GM23338 (cell line): ENCODE data around the gene L3MBTL4. TPM values are rescaled to one million over a fixed set of nuclear protein-coding genes. Genes with fewer than 3 reads are reported as not detected.
A peak's percentile ranks its signal among the peaks of the same experiment; 100 is the strongest.

Experiments
- ATAC-seq: fragments of 200-7000 bp; cut with Tn5 transposase; 3 replicates; pipeline ENCODE4 v1.9.1; 2020
- DNase-seq: peaks from one replicate; pipeline ENCODE4 v3.0.0-alpha.2; 2015; ENCODE audit warnings: low spot score
- H2AFZ ChIP-seq: fragments of 200-600 bp; sonication (generic); 2 replicates; pipeline ENCODE4 v1.8.0; 2016; ENCODE audit warnings: antibody characterized with exemption, mild to moderate bottlenecking, moderate library complexity
- H3F3A ChIP-seq: fragments of 200-600 bp; sonication (generic); replicated peaks from 2 replicates; pipeline ENCODE4 v1.8.0; 2017; ENCODE audit warnings: antibody characterized with exemption, mixed run types, low read depth
- H3K27ac ChIP-seq: fragments of 200-600 bp; sonication (generic); 2 replicates; pipeline ENCODE4 v1.6.1; 2016; ENCODE audit warnings: low read depth
- H3K27me3 ChIP-seq: fragments of 200-600 bp; sonication (generic); 2 replicates; pipeline ENCODE4 v1.8.0; 2016; ENCODE audit warnings: mild to moderate bottlenecking, mixed run types, moderate library complexity; ENCODE audit not compliant: insufficient read depth
- H3K36me3 ChIP-seq: fragments of 200-600 bp; sonication (generic); 2 replicates; pipeline ENCODE4 v1.8.0; 2016; ENCODE audit warnings: mild to moderate bottlenecking; ENCODE audit not compliant: insufficient read depth
- H3K4me1 ChIP-seq: fragments of 200-600 bp; sonication (generic); 2 replicates; pipeline ENCODE4 v1.8.0; 2016; ENCODE audit warnings: mild to moderate bottlenecking, moderate library complexity; ENCODE audit not compliant: insufficient read depth
- H3K4me2 ChIP-seq: fragments of 200-600 bp; sonication (generic); 2 replicates; pipeline ENCODE4 v1.7.1; 2017; ENCODE audit warnings: mixed run types
- H3K4me3 ChIP-seq: fragments of 200-600 bp; sonication (generic); 2 replicates; pipeline ENCODE4 v1.6.1; 2016; ENCODE audit warnings: mixed run types
- H3K79me2 ChIP-seq: fragments of 200-600 bp; sonication (generic); replicated peaks from 2 replicates; pipeline ENCODE4 v1.8.0; 2017; ENCODE audit warnings: mild to moderate bottlenecking; ENCODE audit not compliant: insufficient read depth
- H3K9me2 ChIP-seq: fragments of 200-600 bp; sonication (generic); 2 replicates; pipeline ENCODE4 v1.8.0; 2017; ENCODE audit not compliant: insufficient read depth
- H4K20me1 ChIP-seq: fragments of 200-600 bp; sonication (generic); replicated peaks from 2 replicates; pipeline ENCODE4 v1.8.0; 2017; ENCODE audit warnings: mild to moderate bottlenecking; ENCODE audit not compliant: insufficient read depth
- H3K27ac Mint-ChIP-seq: 2 replicates; pipeline ENCODE4 v1.8.0; 2020; ENCODE audit warnings: inconsistent platforms, mild to moderate bottlenecking, moderate library complexity, mixed read lengths
- H3K27me3 Mint-ChIP-seq: 3 replicates; pipeline ENCODE4 v1.8.0; 2022; ENCODE audit warnings: low read depth, mild to moderate bottlenecking, moderate library complexity, mixed read lengths, inconsistent platforms; ENCODE audit not compliant: insufficient read depth, poor library complexity
- H3K36me3 Mint-ChIP-seq: 3 replicates; pipeline ENCODE4 v1.8.0; 2021; ENCODE audit warnings: low read depth, mild to moderate bottlenecking, inconsistent platforms, moderate library complexity, mixed read lengths
- H3K4me1 Mint-ChIP-seq: 3 replicates; pipeline ENCODE4 v1.8.0; 2020; ENCODE audit warnings: mild to moderate bottlenecking, inconsistent platforms, mixed read lengths
- H3K4me3 Mint-ChIP-seq: 3 replicates; pipeline ENCODE4 v1.8.0; 2021; ENCODE audit warnings: moderate library complexity, mild to moderate bottlenecking, inconsistent platforms, mixed read lengths
- H3K9me3 Mint-ChIP-seq: 3 replicates; pipeline ENCODE4 v1.8.0; 2020; ENCODE audit warnings: moderate library complexity, mild to moderate bottlenecking, inconsistent platforms, mixed read lengths
- CTCF ChIP-seq, 2 experiments: fragments of 200-600 bp in 1 of 2; sonication (generic) in 1 of 2; conservative IDR thresholded peaks; 2 replicates each; pipeline versions ENCODE4 v1.5.1 to v1.6.1; 2016 to 2017; ENCODE audit warnings: antibody characterized with exemption in 2 of 2, low read depth in 2 of 2, mild to moderate bottlenecking in 2 of 2, moderate library complexity in 1 of 2
- ETS1 ChIP-seq: IDR thresholded peaks from 2 replicates; pipeline ENCODE4 v1.6.1; 2016; ENCODE audit warnings: antibody characterized with exemption
- REST ChIP-seq: IDR thresholded peaks from one replicate; pipeline ENCODE4 v1.6.1; 2018; ENCODE audit warnings: antibody characterized with exemption; ENCODE audit not compliant: unreplicated experiment
- STAT1 ChIP-seq: IDR thresholded peaks from one replicate; pipeline ENCODE4 v1.6.1; 2016; ENCODE audit warnings: antibody characterized with exemption; ENCODE audit not compliant: unreplicated experiment
- ZNF114 ChIP-seq: fragments of 250-450 bp; sonication (Bioruptor Pico); IDR thresholded peaks from 2 replicates; pipeline ENCODE4 v1.5.0; 2020; ENCODE audit warnings: mild to moderate bottlenecking, moderate library complexity
- ZNF331 ChIP-seq: fragments of 250-450 bp; sonication (Bioruptor Pico); IDR thresholded peaks from 2 replicates; pipeline ENCODE4 v1.5.0; 2020; ENCODE audit warnings: low read depth, mild to moderate bottlenecking, moderate library complexity
- ZNF462 ChIP-seq: fragments of 250-450 bp; sonication (Bioruptor Pico); IDR thresholded peaks from 2 replicates; pipeline ENCODE4 v1.5.0; 2020; ENCODE audit warnings: mild to moderate bottlenecking, moderate library complexity
- polyA plus RNA-seq: library from polyadenylated mRNA; unstranded; fragments of >200 nt; fragmentation: Nextera tagmentation; extraction: Ambion mirVana; gene quantifications from 2 replicates; pipeline ENCODE4 v1.2.1, GENCODE V29; 2016
- total RNA-seq: library from RNA; depleted of rRNA; stranded (reverse); fragments of >200 nt; shearing (Covaris generic); gene quantifications from 2 replicates; pipeline ENCODE4 v1.2.3, GENCODE V29; 2014

L3MBTL4 gene
- total and polyA plus RNA-seq, 2 experiments from 2014 or later, result 0.48 to 2.8 TPM

GRCh38 chr18:5973099-5973498 lies 441.6 kb downstream of the L3MBTL4 start:
- Histone ChIP-seq H3F3A (no peaks in the 10 kb centered on the region), H3K4me3 (no peak overlapping the region), H2AFZ (no peak overlapping the region), H3K4me2 (no peak overlapping the region), H3K4me1 (peaks cover 32% of the 10 kb centered on the region), H4K20me1 (no peaks in the 10 kb centered on the region), H3K27ac (no peak overlapping the region), H3K27me3 (no peaks in the 10 kb centered on the region), H3K36me3 (no peaks in the 10 kb centered on the region), H3K9me2 (0 out of 2 replicates have a peak, but pooled peaks cover 5% of the 10 kb centered on the region), H3K79me2 (no peaks in the 10 kb centered on the region)
- Mint-ChIP-seq H3K4me1 (peaks cover 33% of the 10 kb centered on the region), H3K27me3 (peaks cover 4% of the 10 kb centered on the region), H3K4me3 (no peak overlapping the region), H3K27ac (no peak overlapping the region), H3K9me3 (no peaks in the 10 kb centered on the region), H3K36me3 (no peaks in the 10 kb centered on the region)
- DNase-seq (no peak), ATAC-seq (no peak)
- TF ChIP-seq REST (no peak), STAT1 (no peak), ZNF331 (CRISPR knock-in tag) (no peak), ETS1 (no peak)

GRCh38 chr18:5972298-5972697 lies 442.4 kb downstream of the L3MBTL4 start:
- Mint-ChIP-seq H3K36me3 (no peaks in the 10 kb centered on the region), H3K9me3 (no peaks in the 10 kb centered on the region), H3K4me1 (peaks cover 33% of the 10 kb centered on the region), H3K27me3 (peaks cover 4% of the 10 kb centered on the region), H3K27ac (no peak overlapping the region), H3K4me3 (no peak overlapping the region)
- Histone ChIP-seq H3K27me3 (no peaks in the 10 kb centered on the region), H3K79me2 (no peaks in the 10 kb centered on the region), H3K27ac (no peak overlapping the region), H2AFZ (no peak overlapping the region), H3K4me3 (no peak overlapping the region), H4K20me1 (no peaks in the 10 kb centered on the region), H3K9me2 (0 out of 2 replicates have a peak, but pooled peaks cover 5% of the 10 kb centered on the region), H3K4me2 (0 out of 2 replicates have a peak overlapping the region, but pooled peaks have one; percentile 12), H3K36me3 (no peaks in the 10 kb centered on the region), H3K4me1 (peaks cover 32% of the 10 kb centered on the region), H3F3A (no peaks in the 10 kb centered on the region)
- no peak for TF ChIP-seq ZNF114
- TF ChIP-seq ZNF462 (CRISPR knock-in tag), result no peak
- no peak for TF ChIP-seq CTCF (conservative IDR thresholded peaks at IDR 0.05; ENCODE audit: low read depth in 2 of 2)
- TF ChIP-seq ZNF331 (CRISPR knock-in tag), result no peak
- no peak for ATAC-seq
- no peak for DNase-seq
